HAP-1 (cell line): ENCODE results near the gene SLC26A3.

Experiments used
- DNase-seq, 2 experiments: peaks; one replicate each; pipeline ENCODE4 v3.0.0-alpha.2; 2016 to 2020; ENCODE audit warnings: low spot score in 2 of 2
- H3K27me3 ChIP-seq: fragments of 250-450 bp; sonication (Bioruptor Pico); 2 replicates; pipeline ENCODE4 v1.5.1; 2020; ENCODE audit warnings: low read depth, mild to moderate bottlenecking, moderate library complexity
- H3K36me3 ChIP-seq: fragments of 250-450 bp; sonication (Bioruptor Pico); replicated peaks from 2 replicates; pipeline ENCODE4 v1.5.1; 2020; ENCODE audit warnings: mild to moderate bottlenecking
- H3K4me1 ChIP-seq: fragments of 250-450 bp; sonication (Bioruptor Pico); 2 replicates; pipeline ENCODE4 v1.5.1; 2020; ENCODE audit warnings: mild to moderate bottlenecking
- H3K4me3 ChIP-seq: fragments of 250-450 bp; sonication (Bioruptor Pico); 2 replicates; pipeline ENCODE4 v1.5.1; 2020; ENCODE audit warnings: mild to moderate bottlenecking, moderate library complexity
- H3K9me3 ChIP-seq: fragments of 250-450 bp; sonication (Bioruptor Pico); 2 replicates; pipeline ENCODE4 v1.5.1; 2020; ENCODE audit warnings: mild to moderate bottlenecking, moderate library complexity
- in situ Hi-C: fragments of 300-500 bp; cut with MboI; formaldehyde crosslinking; loops from 3 replicates; pipeline ENCODE4 v1.14.3; 2020; ENCODE audit warnings: low sequenced_read_pairs, inconsistent platforms, mixed read lengths

The SLC26A3 gene

DNA sequence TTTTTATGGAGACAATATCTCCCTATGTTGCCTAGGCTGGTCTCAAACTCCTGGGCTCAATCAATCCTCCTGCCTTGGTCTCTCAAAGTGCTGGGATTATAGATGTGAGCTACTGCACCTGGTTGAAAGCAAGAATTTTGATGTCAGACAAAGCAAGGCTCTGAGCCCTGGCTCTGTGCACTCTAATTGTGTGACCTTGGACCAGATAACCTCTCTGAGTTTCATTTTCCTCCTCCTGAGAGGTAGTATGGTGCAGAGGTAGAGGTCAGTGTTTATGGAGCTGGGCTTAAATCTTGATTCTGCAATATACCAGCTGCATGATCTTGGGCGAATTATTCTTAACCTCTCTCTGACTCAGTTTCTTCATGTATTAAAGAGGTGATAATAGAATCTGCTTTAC is 31.4 kb upstream of the SLC26A3 start:
- H3K36me3 ChIP-seq: no peaks in the 10 kb centered on the region
- H3K9me3 ChIP-seq: no peaks in the 10 kb centered on the region
- peaks cover 14% of the 10 kb centered on the region for H3K27me3 ChIP-seq
- no peak overlapping the region for H3K4me3 ChIP-seq
- in situ Hi-C loops: no loop called here
- DNase-seq: no peak
- H3K4me1 ChIP-seq: no peaks in the 10 kb centered on the region

GRCh38 chr7:107833684-107834106 is 30.7 kb upstream of the SLC26A3 start:
- no peak for DNase-seq
- H3K4me3 ChIP-seq: no peak overlapping the region
- peaks cover 14% of the 10 kb centered on the region for H3K27me3 ChIP-seq
- in situ Hi-C loops: no loop called here
- no peaks in the 10 kb centered on the region for H3K4me1 ChIP-seq
- H3K36me3 ChIP-seq: no peaks in the 10 kb centered on the region
- H3K9me3 ChIP-seq: no peaks in the 10 kb centered on the region

DNA sequence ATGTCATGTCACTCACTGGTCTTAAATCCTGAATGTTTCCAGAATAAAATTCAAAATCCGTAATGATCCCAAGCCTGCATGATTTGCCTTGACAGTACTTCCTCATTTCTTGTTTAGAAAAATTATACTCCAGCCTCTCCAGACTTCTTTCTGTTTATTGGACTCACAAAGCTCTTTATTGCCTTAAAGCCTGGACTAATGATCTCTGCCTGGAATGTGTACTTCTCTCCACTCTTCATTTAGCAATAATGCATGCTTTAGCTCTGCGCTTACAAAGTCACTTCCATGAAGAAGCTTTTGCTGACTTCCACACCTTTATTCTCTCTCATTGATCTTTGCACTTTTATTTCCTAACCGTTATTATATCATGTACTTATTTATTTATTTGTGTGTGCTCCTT is 27.4 kb upstream of the SLC26A3 start:
- no peak for DNase-seq
- Histone ChIP-seq H3K4me1 (no peaks in the 10 kb centered on the region), H3K36me3 (no peaks in the 10 kb centered on the region), H3K4me3 (no peak overlapping the region), H3K9me3 (no peaks in the 10 kb centered on the region), H3K27me3 (peaks cover 6% of the 10 kb centered on the region)
- in situ Hi-C loops: no loop called here

DNA sequence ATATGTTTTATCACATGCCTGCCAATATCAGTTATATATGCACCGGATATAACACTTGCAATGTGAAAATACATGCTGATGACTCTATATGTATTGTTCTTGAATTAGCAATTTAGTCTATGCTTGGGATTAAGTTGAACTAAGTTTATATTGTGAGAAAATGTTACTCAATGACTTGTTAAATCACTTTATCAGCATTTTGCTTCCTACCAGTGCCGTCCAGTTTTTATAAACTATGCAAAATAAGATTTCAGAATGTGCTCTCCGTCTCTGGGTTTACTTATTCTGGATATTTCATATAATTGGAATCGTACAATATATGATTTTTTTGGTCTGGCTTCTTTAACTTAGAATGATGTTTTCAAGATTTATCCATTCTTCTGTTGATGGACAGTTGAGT is 25.5 kb upstream of the SLC26A3 start:
- DNase-seq: no peak
- in situ Hi-C loops: no loop called here
- Histone ChIP-seq H3K36me3 (no peaks in the 10 kb centered on the region), H3K9me3 (no peaks in the 10 kb centered on the region), H3K4me3 (no peak overlapping the region), H3K4me1 (no peaks in the 10 kb centered on the region), H3K27me3 (no peaks in the 10 kb centered on the region)

DNA sequence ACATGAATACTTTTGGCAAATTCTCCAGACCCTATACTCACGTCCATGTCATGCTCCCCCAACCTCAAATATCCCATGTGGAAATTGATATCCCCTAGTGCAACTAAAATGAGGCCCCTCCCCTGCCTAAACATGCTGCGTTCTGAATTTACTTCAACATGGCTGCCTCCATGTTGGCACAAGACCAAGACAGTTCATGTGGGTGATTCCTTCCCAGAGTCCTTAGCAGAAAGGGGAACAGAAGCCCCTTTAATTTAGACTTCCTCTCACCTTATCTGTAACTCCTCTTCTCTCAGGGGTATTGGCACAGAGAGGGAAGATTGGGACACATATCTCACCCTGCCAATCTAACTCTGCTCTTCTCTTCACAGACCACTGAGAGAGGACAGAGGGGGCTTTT is 24.5 kb upstream of the SLC26A3 start:
- Histone ChIP-seq H3K4me3 (no peak overlapping the region), H3K9me3 (no peaks in the 10 kb centered on the region), H3K27me3 (no peaks in the 10 kb centered on the region), H3K4me1 (no peaks in the 10 kb centered on the region), H3K36me3 (no peaks in the 10 kb centered on the region)
- in situ Hi-C loops: no loop called here
- no peak for DNase-seq

DNA sequence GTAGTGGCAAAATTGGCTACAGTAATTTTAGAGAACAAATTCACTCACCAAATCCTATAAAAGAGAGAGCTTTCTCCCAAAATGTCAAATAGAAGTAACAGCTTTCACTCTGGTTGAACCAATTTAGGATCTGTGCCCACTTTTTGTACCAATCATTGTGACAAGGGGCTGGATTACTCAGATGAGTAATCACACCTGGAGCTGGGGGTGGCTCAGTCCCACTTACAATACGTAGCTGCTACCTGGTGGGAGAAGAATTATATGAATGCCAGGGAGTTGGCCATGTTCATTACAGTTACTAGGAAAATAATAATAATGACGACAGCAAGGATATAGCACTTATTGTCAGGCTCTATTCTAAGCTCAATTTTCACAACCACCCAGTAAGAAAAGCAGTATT is 23.4 kb upstream of the SLC26A3 start:
- H3K36me3 ChIP-seq: no peaks in the 10 kb centered on the region
- no peaks in the 10 kb centered on the region for H3K9me3 ChIP-seq
- no peak overlapping the region for H3K4me3 ChIP-seq
- in situ Hi-C loops: no loop called here
- H3K4me1 ChIP-seq: no peaks in the 10 kb centered on the region
- DNase-seq: no peak
- no peaks in the 10 kb centered on the region for H3K27me3 ChIP-seq

- Histone ChIP-seq H3K27me3 (no peaks in the 10 kb centered on the region), H3K4me3 (no peak overlapping the region), H3K4me1 (no peaks in the 10 kb centered on the region), H3K9me3 (no peaks in the 10 kb centered on the region), H3K36me3 (no peaks in the 10 kb centered on the region)
- DNase-seq: no peak
- in situ Hi-C loops: no loop called here
Measured at GRCh38 chr7:107824858-107825257, 21.8 kb upstream of the SLC26A3 start.

DNA sequence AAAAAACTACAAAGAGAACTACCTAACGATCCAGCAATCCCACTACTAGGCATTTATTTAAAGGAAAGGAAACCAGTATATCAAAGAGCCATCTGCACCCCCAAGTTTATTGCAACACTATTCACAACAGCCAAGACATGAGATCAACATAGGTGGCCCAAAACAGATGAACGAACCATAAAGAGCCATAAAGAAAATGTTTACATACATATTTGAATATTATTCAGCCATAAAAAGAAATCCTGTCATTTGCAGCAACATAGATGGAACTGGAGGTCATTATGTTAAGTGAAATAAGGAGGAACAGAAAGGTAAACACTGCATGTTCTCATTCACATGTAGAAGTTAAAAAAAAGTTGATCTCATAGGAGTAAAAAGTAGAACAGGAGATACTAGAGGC is 15.6 kb upstream of the SLC26A3 start:
- in situ Hi-C loops: no loop called here
- Histone ChIP-seq H3K4me3 (no peak overlapping the region), H3K9me3 (no peaks in the 10 kb centered on the region), H3K4me1 (peaks cover 13% of the 10 kb centered on the region), H3K36me3 (no peaks in the 10 kb centered on the region), H3K27me3 (no peaks in the 10 kb centered on the region)
- no peak for DNase-seq

- H3K4me3 ChIP-seq: no peak overlapping the region
- peak; percentile 74 to 98 for DNase-seq
Measured at GRCh38 chr7:107816011-107816566, 13.1 kb upstream of the SLC26A3 start.

DNA sequence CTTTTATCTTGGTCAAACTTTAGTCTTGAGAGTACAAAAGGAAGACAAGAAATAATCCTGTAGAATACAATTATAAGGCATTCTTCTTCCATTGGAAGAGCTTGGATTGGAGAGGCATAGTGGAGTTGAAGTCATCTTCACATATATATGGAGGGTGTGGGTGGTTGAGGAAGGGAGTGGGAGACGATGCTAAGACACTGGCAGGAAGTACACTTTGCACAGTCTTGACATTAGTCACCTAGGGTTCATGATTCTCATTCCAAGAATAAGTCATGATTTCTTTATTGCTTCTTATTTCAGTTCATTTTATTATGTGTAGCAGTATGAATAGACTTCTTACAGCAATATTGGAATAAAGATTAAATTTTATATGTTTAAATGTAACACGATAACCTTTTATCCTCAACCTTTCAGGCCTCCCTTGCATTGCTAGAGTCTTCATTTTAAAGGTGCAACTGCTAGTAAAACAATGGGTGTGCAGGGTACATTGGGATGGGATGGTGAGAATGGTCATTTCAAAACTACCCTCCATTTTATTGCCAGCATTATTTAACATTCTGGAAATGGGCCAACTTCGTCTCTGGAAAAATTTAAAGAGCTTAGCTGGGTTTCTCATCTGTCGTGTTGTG is 12.3 kb upstream of the SLC26A3 start:
- Histone ChIP-seq H3K27me3 (no peaks in the 10 kb centered on the region), H3K4me1 (peaks cover 13% of the 10 kb centered on the region), H3K36me3 (no peaks in the 10 kb centered on the region), H3K4me3 (no peak overlapping the region), H3K9me3 (no peaks in the 10 kb centered on the region)
- in situ Hi-C loops: no loop called here
- peak in 1 of 2 experiments; percentile 19 for DNase-seq

More at GRCh38 chr7:107816011-107816566, 13.1 kb upstream of the SLC26A3 start:
- in situ Hi-C loops: no loop called here
- Histone ChIP-seq H3K4me1 (peaks cover 13% of the 10 kb centered on the region), H3K9me3 (no peaks in the 10 kb centered on the region), H3K36me3 (no peaks in the 10 kb centered on the region), H3K27me3 (no peaks in the 10 kb centered on the region)

DNA sequence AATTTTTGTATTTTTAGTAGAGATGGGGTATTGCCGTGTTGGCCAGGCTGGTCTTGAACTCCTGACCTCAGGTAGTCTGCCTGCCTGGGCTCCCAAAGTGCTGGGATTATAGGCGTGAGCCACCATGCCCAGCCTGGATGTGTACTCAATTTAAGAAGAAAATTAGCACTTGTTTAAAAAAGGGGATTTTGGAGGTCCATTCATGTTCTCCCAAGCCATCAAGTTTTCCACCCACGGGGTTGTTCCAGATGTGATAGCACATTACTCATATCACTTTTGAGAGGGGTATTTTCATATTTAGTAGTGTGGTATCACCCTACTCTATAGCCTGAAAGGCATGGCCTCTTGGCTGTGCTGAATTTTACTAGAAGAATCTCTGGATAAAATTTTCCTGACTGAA is 10.5 kb upstream of the SLC26A3 start:
- no peak overlapping the region for H3K4me3 ChIP-seq
- no peak for DNase-seq
- H3K27me3 ChIP-seq: no peaks in the 10 kb centered on the region
- in situ Hi-C loops: no loop called here
- no peaks in the 10 kb centered on the region for H3K9me3 ChIP-seq
- H3K36me3 ChIP-seq: no peaks in the 10 kb centered on the region
- H3K4me1 ChIP-seq: peaks cover 13% of the 10 kb centered on the region

DNA sequence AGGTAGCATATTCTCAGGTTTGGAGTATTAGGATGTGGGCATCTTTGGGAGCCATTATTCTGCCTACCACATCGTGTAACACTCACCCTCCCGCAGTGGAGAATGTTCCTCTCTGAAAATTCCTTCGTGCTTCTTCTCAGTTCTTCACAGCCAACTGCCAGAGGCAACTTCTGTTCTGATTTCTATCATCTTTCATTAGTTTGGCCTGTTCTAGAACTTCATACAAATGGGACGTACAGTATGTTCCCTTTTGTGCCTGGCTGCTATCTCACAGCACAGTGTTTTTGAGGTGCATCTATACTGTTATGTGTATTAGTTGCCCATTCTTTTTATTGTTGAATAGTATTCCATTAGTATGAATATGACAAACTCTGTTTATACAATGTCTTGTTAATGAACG is 8.9 kb upstream of the SLC26A3 start:
- H3K4me3 ChIP-seq: no peak overlapping the region
- no peak for DNase-seq
- in situ Hi-C loops: no loop called here

DNA sequence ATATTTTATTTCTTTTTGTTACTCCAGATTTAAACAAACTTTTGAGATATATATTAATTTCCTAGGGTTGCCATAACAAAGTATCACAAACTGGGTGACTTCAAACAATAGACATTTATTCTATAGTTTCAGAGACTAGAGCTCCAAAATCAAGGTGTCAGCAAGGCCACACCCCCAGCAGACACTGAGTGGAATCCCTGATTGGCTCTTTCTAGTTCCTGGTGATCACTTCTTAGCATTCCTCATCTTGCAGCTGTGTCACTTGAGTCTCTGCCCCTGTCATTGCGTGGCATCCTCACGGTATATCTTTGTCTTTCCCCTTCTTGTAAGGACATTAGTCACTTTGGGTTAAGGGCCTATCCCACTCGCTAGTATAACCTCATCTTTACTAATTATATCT is 7.6 kb upstream of the SLC26A3 start:
- no peaks in the 10 kb centered on the region for H3K36me3 ChIP-seq
- no peak for DNase-seq
- peaks cover 6% of the 10 kb centered on the region for H3K4me1 ChIP-seq
- no peaks in the 10 kb centered on the region for H3K27me3 ChIP-seq
- in situ Hi-C loops: no loop called here
- no peak overlapping the region for H3K4me3 ChIP-seq
- no peaks in the 10 kb centered on the region for H3K9me3 ChIP-seq

More for the DNA sequence above, 8.9 kb upstream of the SLC26A3 start:
- peaks cover 13% of the 10 kb centered on the region for H3K4me1 ChIP-seq
- no peaks in the 10 kb centered on the region for H3K27me3 ChIP-seq
- no peaks in the 10 kb centered on the region for H3K36me3 ChIP-seq
- H3K9me3 ChIP-seq: no peaks in the 10 kb centered on the region

DNA sequence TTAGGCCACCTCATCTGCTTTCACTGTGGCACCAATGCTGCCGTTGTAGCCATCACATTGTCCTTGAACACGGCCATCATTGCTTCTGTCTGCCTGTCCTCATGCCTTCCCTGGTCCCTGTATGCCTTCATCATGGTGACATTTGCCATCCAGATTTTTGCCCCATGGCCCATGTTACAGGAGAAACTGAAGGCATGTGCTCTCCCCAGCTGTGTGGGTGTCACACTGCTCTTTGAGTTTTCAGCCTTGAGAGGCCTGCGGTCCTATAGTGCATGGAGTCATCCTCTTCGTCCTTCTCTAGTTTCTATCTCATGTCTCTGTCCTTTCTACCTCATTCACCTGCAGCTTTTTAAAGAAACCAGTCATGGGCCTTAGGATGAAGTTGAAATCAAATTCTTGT is 6.2 kb upstream of the SLC26A3 start:
- H3K27me3 ChIP-seq: no peaks in the 10 kb centered on the region
- no peak overlapping the region for H3K4me3 ChIP-seq
- no peak for DNase-seq
- no peaks in the 10 kb centered on the region for H3K4me1 ChIP-seq
- H3K36me3 ChIP-seq: no peaks in the 10 kb centered on the region
- H3K9me3 ChIP-seq: no peaks in the 10 kb centered on the region
- in situ Hi-C loops: no loop called here
